ENCODE data around the gene FAM217A.

FAM217A gene

GRCh38 chr6:4085332-4085700 is 6.4 kb upstream of the FAM217A start:
- no peak for DNase-seq (ENCODE audit: low read depth)

GRCh38 chr6:4084444-4085331 is 5.8 kb upstream of the FAM217A start:
- no peak for DNase-seq (ENCODE audit: low read depth)

- no peak for DNase-seq (ENCODE audit: low read depth)
These were observed 4.3 kb downstream of the FAM217A start for GRCh38 chr6:4074478-4075235.

GRCh38 chr6:4071330-4071729 is 7.6 kb downstream of the FAM217A start:
- no peak for DNase-seq (ENCODE audit: low read depth)

- DNase-seq (ENCODE audit: low read depth): no peak
These were observed 9.7 kb downstream of the FAM217A start for GRCh38 chr6:4069199-4069598.

GRCh38 chr6:4067673-4068072 is 11.3 kb downstream of the FAM217A start:
- DNase-seq (ENCODE audit: low read depth): no peak

GRCh38 chr6:4066029-4066755 is 12.7 kb downstream of the FAM217A start:
- no peak for DNase-seq (ENCODE audit: low read depth)

- peak; percentile 40 for DNase-seq (ENCODE audit: low read depth)
These were observed 19.7 kb downstream of the FAM217A start for GRCh38 chr6:4059115-4059777.

GRCh38 chr6:4057036-4057435 is 21.9 kb downstream of the FAM217A start:
- no peak for DNase-seq (ENCODE audit: low read depth)

GRCh38 chr6:4055420-4056041 is 23.4 kb downstream of the FAM217A start:
- no peak for DNase-seq (ENCODE audit: low read depth)

- DNase-seq (ENCODE audit: low read depth): no peak
These were observed 29.7 kb downstream of the FAM217A start for GRCh38 chr6:4049246-4049645.

- no peak for DNase-seq (ENCODE audit: low read depth)
These were observed 37.5 kb downstream of the FAM217A start for GRCh38 chr6:4041480-4041879.

GRCh38 chr6:4039348-4039747 is 39.6 kb downstream of the FAM217A start:
- DNase-seq (ENCODE audit: low read depth): no peak

- DNase-seq (ENCODE audit: low read depth): no peak
These were observed 42.4 kb downstream of the FAM217A start for GRCh38 chr6:4036581-4036980.

- no peak for DNase-seq (ENCODE audit: low read depth)
These were observed 46.5 kb downstream of the FAM217A start for GRCh38 chr6:4032475-4032874.

- DNase-seq (ENCODE audit: low read depth): no peak
These were observed 47.5 kb downstream of the FAM217A start for GRCh38 chr6:4031442-4031841.

GRCh38 chr6:4030669-4031068 is 48.3 kb downstream of the FAM217A start:
- DNase-seq (ENCODE audit: low read depth): no peak

- no peak for DNase-seq (ENCODE audit: low read depth)
These were observed 49.2 kb downstream of the FAM217A start for GRCh38 chr6:4029687-4030086.

GRCh38 chr6:4028051-4028450 is 50.9 kb downstream of the FAM217A start:
- DNase-seq (ENCODE audit: low read depth): no peak

GRCh38 chr6:4025681-4026080 is 53.3 kb downstream of the FAM217A start:
- DNase-seq (ENCODE audit: low read depth): no peak

GRCh38 chr6:4023240-4023639 is 55.7 kb downstream of the FAM217A start:
- no peak for DNase-seq (ENCODE audit: low read depth)

Data from activated T-cell treated with anti-CD3 and anti-CD28 coated beads for 48 hours (primary cell).